GM18502 (cell line): ENCODE data around the gene IL1R2.

Source experiments
- ATAC-seq: cut with Tn5 transposase; IDR thresholded peaks from one replicate; pipeline ENCODE4 v1.9.1; 2021; ENCODE audit warnings: mild to moderate bottlenecking; ENCODE audit not compliant: unreplicated experiment, poor library complexity

IL1R2 gene

GRCh38 chr2:102070058-102070642, 78.4 kb downstream of the IL1R2 start:
- ATAC-seq, result no peak

GRCh38 chr2:102072741-102073140, 81.0 kb downstream of the IL1R2 start:
- ATAC-seq, result no peak

- ATAC-seq, result no peak
Measured at GRCh38 chr2:102073168-102073724, 81.5 kb downstream of the IL1R2 start.

- ATAC-seq, result no peak
Measured at GRCh38 chr2:102074152-102074783, 82.5 kb downstream of the IL1R2 start.

- no peak for ATAC-seq
Measured at GRCh38 chr2:102075479-102075878, 83.7 kb downstream of the IL1R2 start.

GRCh38 chr2:102076512-102076911, 84.8 kb downstream of the IL1R2 start:
- no peak for ATAC-seq
